TTC549 (cell line): Measurements from ENCODE around the gene PDLIM4.

Source experiments
- FAIRE-seq: peaks from 2 replicates; lab custom pipeline; 2012; peaks lifted over from hg19 to GRCh38; lab: Jason Lieb, UNC

The PDLIM4 gene, protein sequence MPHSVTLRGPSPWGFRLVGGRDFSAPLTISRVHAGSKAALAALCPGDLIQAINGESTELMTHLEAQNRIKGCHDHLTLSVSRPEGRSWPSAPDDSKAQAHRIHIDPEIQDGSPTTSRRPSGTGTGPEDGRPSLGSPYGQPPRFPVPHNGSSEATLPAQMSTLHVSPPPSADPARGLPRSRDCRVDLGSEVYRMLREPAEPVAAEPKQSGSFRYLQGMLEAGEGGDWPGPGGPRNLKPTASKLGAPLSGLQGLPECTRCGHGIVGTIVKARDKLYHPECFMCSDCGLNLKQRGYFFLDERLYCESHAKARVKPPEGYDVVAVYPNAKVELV

DNA sequence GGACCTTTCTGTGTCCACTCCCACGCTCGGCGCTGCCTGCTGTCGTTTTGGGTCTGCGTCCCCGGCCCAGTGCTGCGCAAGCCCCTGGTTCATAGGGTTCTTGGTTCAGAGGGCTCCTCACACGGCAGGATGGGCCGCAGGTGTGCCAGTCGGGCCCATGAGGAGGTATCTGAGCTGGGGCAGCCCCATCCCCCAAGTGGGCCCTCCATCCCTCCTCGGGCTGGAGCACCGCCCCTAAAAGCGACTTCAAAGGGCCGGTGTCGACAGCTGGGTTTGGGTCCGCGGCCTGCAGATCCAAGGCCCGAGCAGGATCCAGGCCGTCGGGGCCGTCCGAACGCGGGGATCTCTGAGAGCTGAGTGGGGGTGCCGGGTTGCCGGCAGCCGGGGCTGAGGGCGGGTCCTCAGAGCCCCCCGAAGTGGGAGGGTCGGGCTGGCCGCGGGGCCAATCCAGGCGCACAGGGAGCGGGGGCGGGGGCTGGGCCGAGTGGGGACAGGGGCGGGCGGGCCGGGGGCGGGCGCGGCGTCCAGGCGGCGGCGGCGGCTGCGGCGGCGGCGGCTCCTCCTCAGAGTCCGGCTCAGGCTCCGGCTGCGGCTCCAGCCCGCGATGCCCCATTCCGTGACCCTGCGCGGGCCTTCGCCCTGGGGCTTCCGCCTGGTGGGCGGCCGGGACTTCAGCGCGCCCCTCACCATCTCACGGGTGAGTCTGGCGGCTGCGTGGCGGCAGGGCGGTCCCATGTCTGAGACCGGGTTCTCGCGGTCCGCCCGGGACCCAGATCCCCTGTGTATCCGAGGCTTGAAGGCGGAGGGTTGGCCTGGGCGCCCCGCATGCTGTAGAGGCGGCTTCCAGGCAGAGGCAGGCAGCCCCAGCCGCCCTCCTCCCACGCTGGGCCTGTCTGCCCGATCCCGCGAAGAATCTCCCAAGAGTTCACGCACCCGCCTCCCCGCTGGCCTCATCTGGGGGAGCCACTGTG is at the start of gene PDLIM4:
Gene PDLIM4 (plus strand): TSS at position 566 of the 971 bp plus-strand sequence. CDS start 39 bp downstream, at position 605.
- no peak for FAIRE-seq

DNA sequence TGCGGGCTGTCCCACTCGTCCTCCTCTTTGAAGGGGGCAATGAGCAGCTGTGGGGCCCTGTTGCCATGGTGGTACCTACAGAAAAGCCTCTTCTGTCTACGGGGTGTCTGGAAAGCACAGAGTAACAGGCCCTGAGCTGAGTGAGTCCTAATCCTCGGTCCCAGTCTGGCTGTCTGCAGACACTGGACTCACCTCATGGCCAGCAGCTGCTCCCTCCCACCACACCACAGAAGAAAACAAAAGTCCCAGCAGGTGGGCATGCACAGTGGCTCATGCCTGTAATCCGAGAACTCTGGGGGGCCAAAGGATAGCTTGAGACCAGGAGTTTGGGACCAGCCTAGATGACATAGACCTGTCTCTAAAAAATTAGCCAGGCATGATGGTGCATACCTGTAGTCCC is 49.7 kb upstream of the PDLIM4 start:
- no peak for FAIRE-seq

DNA sequence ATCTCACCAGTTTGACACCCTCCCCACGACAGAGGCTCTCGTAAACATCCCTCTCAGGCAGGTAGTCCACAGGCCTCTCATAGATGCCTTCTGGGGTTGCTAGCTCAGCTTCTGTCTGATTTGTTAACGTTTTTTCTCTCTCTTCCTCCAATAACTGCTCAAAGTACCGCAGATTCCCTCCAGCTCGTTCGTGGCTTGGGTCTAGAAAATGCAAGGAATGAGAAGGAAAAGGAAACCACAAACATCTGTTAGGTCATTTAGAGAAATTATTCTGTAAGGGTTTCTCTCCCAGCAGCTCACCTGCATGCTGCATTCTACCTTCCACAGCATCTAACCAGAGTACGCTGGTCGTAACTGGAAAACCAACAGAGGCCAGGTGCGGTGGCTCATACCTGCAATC is 48.4 kb upstream of the PDLIM4 start:
- FAIRE-seq, result no peak

DNA sequence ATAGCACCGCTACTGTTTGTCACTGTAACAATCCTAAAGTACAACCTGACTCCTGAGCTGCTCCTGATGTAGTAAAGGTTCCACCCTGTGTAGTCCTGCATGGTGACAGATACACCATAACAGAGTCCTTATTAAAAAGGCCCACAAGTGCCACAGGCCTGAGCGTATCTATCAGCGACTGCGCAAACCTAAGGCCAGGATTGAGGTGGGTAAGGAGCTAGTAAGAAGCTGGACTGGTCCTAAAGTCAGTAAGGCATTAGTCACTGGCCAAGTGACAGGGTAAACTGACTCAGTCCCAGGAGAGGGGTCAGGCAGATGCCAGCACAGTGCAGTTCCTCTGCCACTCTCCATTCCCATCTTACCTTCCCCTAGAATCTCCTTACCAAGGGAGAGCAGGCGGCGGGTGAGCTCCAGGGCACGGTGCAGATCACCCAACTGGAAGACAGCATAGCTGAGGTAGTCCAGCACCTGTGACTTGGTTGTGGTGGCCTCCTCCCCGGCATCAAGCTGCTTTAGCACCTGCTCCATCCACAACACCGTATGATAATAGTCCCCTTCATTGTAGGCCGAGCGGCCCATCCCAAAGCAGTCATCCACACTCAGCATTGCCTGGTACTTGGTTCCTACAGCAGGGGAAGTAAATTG is 47.5 kb upstream of the PDLIM4 start:
- no peak for FAIRE-seq

DNA sequence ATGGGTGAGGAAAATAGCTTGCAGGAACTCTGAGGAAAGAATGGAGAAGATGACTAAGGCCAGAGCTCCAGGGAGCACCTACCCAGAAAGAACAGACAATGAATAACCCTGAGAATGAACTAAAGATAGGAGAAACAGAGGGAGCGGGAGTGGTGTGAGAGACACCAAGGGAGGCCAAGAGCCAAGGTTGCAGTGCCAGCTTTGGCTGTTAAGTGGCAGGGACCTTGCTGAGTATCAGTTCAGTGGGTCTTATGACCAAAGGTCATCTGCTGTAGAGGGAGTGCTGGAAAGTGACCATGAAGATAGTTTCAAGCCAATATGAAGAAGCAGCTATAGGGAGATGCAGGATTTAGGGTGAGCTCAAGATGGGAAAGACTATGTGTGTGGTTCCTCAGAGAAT is 46.6 kb upstream of the PDLIM4 start:
- no peak for FAIRE-seq

DNA sequence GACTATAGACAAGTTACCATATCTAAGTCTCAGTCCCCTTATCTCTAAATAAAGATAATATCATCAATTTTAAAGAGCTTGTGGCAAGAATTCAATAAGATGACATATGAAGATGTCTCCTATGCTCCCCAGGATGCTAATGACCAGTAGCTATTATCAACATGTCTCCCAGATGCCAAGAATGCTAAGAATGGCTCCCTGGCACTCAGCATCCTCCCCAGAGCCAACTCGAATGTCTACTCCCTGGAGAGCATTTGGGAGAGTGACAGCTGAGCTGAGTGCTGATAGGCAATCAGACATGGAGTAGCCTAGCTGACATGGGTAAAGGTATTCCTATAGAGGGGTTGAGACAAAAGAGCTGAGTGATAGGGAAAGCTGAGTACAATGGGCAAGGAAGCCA is 45.7 kb upstream of the PDLIM4 start:
- no peak for FAIRE-seq

DNA sequence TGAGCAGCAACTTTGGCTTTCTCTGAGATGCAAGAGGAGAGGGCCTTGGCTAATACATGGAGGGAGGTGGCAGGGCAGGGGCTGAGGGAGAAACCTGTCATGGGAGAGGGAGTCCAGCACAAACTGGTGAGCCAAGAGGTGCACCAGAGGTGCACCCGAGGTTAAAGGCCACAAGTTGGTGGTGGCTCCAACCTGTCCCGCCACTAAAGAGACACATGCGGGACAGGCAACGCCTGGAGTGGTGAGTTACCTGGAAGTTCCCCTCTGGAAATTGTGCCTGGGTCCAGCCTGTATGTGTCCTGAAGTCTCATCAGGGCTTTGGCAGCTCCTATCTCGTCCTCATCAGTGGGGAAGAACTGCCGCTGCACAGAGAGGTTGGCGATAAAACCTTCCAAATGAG is 43.8 kb upstream of the PDLIM4 start:
- no peak for FAIRE-seq

DNA sequence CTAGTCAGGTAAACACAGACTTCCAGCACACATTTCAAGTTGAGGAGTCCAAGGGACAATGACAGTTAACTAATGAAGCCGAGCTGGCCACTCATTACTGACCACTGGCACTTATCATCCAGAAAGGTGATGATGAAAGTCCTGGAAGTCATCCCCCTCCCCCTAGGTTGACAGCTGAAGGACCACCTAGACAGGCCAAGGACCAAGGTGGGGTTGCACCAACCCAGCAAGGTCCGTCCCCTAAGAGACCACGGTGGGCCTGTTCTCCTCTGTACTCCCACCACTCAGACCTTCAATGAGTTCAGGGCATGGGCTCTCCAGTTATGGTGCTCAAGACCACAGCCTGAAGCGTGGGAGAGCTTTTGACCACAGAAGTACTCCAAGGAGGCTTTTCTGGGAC is 43.0 kb upstream of the PDLIM4 start:
- FAIRE-seq, result no peak

DNA sequence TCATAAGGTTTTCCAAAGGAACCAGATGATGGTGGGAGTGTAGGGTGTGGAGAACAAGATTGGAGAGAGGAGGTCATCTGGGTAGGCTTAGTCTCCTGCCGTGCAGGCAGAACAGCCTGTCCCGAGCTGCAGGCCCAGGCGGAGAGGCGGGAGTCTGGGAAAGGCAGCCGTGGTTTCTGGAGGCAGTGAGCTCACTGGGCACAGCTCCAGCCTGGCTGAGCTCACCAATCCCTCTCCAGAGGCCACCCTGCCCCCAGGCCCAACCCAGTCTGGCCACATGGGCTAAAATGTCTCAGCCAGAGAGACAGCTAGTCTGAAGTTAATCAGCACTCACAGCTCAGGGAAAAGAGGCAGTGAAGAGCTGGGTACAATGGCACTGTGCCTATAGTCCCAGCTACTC is 42.2 kb upstream of the PDLIM4 start:
- no peak for FAIRE-seq

DNA sequence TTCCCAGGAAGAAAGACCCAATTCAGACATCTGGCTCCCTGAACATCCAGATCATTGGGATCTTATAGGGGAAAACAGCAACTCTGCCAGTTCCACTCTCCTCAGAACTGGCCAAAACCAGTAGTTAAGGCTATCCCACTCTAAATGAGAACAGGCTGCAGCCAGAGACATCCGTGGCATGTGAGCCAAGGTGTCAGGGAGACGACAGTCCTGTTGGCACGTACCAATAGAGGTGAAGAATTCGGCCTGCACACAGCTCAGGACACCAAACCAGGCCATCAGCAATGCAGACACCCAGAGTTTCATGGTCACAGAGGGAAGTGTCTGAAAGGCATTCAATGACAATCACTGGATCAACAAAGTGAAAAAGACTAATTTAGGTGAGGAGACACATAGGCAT is 39.2 kb upstream of the PDLIM4 start:
- no peak for FAIRE-seq

DNA sequence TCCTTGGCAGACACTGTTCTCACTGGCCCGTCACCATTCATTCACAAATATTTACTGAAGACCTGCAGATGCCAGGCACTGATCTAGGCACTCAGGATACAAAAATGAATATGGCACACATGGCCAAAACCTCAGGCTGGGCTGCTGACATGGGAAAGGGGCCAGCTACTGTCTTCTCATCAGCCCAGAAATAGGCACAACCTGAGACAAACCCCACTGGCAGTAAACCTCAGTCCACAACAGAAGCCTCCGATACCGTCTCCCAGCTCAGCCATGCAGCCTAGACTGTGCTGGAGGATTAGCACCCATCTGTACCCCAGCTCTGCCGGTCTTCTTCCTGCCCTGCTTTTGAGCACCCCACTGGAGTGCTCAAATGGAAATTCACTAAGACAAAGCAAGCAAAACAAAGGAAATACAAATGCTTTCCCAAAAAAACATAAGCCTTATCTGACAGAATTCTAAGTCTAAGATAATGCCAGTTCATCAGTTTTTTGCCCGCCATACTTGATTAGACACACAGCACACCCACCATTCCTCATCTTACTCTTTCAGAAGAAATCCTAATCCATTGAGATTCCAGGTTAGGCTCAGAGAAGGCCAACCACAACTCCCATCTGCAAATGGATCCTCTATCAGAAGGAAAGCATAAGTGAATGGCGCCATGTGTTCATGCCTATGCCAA is 38.1 kb upstream of the PDLIM4 start:
- FAIRE-seq, result no peak

DNA sequence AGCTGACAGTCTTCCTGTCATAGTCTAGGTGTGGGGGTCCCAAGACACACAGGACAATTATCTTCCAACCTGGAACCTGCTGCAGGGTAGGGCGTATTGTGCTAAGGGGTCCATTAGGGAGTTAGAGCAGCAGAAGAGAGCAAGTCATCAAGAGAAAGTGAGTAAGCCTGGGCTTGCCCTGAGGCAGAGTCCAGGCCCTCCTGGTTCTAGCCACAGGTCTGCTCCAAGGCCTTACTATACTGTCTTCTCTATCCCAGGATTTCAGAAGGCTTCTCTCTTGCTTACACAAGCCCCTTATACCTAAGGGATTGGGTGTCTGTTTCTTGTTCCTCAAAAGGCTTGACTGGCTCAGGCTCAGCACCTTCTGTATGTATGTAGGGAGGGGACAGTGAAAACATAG is 37.5 kb upstream of the PDLIM4 start:
- no peak for FAIRE-seq

DNA sequence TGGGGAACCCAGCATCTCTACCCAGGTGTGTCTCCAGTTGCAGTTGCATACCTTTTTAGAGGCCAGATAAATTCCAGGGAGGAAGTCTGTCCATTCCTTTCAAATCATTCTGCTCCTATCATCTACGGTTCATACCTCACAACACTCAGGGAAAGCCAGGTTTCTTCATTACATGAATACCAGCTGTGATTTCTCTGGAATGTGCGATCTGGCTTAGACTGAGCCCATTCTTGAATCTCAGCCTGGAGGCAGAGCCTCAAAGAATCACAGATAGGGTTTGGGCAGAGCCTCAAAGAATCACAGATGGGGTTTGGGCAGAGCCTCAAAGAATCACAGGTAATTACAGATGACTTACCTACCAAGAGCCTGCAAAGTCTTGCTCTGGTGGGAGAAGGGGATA is 37.0 kb upstream of the PDLIM4 start:
- no peak for FAIRE-seq

DNA sequence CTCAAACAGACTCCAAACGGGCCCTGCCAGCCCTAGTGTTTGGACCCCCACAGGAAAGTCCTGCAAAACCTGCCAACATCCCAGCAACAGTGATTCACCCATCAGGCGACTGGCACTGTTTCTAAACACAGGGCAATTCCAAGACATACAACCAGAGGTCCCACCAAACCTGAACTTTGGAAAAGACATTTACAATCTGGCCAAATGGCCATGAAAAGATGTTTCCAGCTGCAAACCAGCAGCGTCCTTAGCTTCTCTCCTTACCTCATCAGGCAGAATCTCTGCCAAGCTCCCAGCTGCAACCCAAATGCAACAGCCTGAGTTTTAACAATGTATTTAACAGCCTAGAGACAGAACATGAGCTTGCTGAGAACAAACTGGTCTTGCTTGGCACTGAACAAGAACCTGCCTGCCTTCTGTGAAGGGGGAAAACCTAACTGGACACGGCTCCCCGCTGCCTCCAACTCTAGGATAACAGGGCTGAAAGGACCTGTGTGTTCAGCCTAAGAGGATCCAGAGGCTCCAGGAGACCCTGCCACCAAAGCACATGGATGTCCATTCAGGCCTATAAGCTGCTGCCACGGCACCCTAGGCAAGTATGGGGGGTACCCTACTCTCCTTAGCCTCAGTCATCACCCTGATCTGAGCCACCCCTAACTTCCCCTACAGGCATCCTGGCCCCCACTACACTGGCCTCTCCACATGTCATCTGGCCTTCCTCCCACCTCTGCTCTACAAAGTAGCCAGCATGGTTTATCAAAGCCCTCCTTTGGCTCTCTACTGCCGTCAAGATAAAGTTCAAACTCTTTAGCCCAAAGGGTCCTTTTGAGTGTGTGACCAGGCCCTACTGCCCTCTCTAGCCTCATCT is 35.5 kb upstream of the PDLIM4 start:
- FAIRE-seq, result no peak

DNA sequence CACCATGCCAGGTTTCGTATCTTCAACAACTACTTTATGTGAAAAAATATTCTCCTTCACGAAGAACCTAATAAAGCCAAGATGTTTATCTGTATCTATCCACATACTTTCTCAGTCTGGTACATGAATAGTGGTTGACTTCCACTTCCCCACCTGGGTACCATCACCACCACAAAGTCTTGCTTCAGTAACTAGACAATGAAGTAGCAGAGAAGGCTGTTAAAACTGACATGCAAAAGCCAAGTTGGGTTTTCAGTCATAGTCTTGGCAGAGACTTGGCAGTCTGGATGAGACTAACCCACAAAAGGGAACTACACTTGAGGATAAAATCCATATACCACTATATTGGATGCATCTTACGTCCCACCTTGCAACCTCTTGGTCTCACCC is 34.9 kb upstream of the PDLIM4 start:
- no peak for FAIRE-seq

DNA sequence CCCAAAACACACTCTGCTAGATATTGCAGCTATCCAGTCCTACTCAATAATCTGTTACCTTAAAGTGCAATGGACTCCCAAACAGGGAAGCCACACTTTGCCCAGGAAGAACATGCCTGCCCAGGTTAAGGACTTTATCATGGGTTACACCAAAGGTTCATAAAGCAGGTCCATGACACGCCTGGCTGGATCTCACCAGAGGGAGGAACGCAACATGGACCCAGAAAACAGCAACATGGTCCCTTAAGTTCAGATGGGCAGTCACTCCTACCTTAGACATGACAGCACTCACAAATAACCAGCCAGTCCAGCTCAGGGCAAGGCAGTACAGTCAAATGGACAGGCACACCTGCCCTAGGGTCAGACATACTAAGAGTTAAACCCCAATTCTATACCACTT is 33.6 kb upstream of the PDLIM4 start:
- FAIRE-seq, result no peak

DNA sequence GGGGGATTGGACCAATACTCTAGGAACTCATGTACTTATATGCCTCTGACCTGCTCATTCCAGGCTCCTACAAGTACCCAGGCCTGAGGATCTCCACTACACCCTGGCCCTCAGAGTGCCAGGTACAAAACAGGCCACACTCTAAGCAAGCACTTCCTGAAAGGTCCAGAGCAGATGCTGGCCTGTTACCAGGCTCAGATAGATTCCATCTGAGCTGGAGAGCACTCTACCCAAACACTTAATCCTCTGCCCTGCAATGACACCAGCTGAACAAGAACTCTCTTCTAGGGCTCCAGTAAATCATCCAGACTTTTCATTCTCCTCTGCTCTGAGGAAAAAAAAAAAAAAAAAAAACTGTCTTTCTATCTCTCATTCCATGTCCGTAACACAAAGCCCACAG is 32.8 kb upstream of the PDLIM4 start:
- no peak for FAIRE-seq

DNA sequence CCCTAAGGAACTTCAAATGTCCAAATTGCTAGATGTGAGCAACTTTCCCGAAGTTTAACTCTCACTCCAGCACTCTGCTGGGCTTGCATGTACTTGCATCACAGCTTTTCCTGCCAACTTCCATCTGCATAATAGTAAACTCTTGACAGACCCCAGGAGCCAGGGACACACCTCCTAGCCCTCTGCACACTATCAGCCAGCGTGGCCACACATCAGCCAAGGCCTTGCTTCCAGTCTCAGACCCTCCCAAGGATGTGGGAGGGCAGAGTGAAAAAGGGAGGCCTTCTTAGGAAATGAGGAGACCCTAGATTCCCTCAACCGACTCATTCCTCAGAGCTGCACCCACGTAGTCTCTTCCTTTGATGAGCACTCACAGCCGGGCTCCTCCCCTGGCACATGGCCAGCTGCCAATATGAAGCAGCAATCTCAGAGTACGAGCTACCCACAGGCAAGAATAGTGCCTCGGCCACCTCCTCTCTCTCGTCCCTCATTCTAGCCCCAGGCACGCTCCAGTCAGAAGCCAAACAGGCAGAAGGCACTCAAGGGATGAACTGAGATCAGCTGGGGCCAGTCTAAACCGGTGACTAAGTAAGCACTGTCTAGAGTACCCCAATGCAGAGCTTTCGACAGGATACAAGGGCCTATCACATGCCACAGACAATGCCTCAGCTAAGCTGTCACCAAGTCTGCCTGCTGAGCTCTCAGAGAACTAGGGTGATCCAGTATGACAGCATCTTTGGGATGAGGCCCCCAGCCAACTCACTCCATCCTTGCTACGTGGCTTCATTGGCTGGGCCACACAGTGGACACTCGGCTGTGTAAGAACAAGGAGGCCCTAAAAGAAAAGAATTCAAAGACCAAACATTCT is 32.1 kb upstream of the PDLIM4 start:
- no peak for FAIRE-seq

DNA sequence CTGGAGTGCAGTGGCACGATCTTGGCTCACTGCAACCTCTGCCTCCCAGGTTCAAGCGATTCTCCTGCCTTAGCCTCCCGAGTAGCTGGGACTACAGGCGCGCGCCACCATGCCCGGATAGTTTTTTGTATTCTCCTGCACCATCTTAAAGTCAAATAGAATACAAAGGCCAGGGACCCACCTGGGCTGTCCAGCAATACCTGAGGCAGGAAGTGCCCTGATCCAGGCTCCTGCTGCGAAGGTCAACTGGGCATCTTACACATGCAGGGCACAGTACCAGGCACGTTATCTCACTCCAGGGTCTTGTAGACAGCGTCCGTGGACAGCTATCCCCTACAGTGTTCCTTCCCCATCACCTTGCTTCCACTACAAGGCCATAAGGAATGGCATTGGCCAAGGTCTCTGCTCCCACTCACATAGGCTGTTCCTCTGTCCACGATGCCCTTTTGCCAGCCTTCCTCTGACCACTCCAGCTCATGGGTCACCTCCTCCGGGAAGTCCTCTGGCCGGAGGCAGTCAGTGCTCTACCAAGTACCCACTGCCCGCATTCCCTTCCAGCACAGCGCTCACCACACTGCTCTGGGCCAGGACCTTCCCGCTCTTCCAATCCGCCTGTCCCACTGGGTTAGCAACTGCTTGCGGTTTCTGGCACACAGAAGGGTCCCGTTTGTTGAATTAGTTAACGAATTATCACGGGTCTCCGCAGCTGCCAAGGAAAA is 30.8 kb upstream of the PDLIM4 start:
- FAIRE-seq, result no peak

DNA sequence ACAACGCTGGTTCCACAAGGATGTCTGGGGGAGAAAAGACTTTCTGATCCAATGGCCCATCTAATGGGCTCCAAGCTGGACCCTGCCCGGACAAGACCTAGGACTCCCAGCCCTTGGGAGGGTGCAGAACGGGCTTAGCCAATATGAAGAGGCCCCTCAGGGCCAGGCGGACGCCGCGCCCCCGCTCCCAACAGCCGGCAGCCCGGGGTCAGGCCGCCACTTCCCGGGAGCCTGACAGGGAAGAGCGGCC is 30.3 kb upstream of the PDLIM4 start:
- FAIRE-seq, result no peak
